ENCODE results near the gene FGF7. TPM values are rescaled to one million over a fixed set of nuclear protein-coding genes. Genes with fewer than 3 reads are reported as not detected.
A peak's percentile ranks its signal among the peaks of the same experiment; 100 is the strongest.
"Not testable (repeated sequence)": the region's sequence is repeated elsewhere in the genome, so short reads cannot be mapped to it uniquely, and the experiment has no call there.

Gene FGF7
- total RNA-seq, 2 experiments from 2014 or later = not detected

DNA sequence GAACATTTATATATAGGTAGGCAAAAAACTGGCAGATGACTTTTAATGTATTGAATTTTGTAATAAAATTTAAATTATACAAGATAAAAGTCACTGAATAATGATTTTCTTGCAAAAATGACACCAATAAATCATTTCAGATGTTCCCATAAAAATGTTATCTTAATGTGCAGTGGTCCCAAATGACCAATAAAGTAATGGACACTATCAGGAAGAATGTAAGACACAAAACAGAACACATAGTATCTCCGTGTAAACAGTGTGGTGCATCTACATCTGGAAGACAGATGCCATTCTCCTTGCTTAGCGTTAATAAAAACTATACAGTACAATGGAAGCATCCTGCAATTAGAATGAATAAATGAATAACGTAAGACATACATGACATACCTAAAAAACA is 41.5 kb downstream of the FGF7 start:
- ATAC-seq = no peak
- TF ChIP-seq, protein P1, sequence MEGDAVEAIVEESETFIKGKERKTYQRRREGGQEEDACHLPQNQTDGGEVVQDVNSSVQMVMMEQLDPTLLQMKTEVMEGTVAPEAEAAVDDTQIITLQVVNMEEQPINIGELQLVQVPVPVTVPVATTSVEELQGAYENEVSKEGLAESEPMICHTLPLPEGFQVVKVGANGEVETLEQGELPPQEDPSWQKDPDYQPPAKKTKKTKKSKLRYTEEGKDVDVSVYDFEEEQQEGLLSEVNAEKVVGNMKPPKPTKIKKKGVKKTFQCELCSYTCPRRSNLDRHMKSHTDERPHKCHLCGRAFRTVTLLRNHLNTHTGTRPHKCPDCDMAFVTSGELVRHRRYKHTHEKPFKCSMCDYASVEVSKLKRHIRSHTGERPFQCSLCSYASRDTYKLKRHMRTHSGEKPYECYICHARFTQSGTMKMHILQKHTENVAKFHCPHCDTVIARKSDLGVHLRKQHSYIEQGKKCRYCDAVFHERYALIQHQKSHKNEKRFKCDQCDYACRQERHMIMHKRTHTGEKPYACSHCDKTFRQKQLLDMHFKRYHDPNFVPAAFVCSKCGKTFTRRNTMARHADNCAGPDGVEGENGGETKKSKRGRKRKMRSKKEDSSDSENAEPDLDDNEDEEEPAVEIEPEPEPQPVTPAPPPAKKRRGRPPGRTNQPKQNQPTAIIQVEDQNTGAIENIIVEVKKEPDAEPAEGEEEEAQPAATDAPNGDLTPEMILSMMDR (IDR thresholded peaks at IDR 0.05) = no peak
- Mint-ChIP-seq H3K9me3 (no peaks in the 10 kb centered on the region), H3K4me1 (ENCODE audit: low read depth) (no peaks in the 10 kb centered on the region), H3K36me3 (ENCODE audit: low read depth) (no peaks in the 10 kb centered on the region), H3K27me3 (no peaks in the 10 kb centered on the region), H3K27ac (no peak overlapping the region), H3K4me3 (no peak overlapping the region)
- DNase-seq = no peak
- ChIA-PET CTCF (no interaction called here), POLR2A (no interaction called here)
- intact Hi-C loops (cut with micrococcal nuclease) = no loop called here

DNA sequence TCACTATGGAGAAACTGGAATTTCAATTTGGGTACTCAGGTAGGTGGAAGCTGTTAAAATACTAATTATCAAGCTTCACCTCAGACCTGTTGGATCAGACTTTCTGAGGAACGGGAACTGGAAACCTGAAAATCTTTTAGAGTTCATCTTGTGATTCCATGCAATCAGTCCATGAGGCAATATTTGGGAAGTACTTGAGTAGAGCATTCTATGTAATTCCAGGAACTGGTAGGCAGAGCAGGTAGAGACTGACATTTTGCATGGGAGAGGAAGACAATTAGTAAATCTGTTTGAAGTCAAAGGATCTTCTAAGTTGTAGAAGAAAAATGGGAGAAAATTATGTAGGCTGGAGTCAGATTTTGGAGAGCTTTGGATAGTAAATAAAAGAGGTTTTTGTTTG is 43.1 kb downstream of the FGF7 start:
- intact Hi-C loops (cut with micrococcal nuclease) = no loop called here
- Mint-ChIP-seq H3K27ac (no peak overlapping the region), H3K36me3 (ENCODE audit: low read depth) (no peaks in the 10 kb centered on the region), H3K4me3 (no peak overlapping the region), H3K9me3 (no peaks in the 10 kb centered on the region), H3K27me3 (no peaks in the 10 kb centered on the region), H3K4me1 (ENCODE audit: low read depth) (no peaks in the 10 kb centered on the region)
- no peak for DNase-seq
- ChIA-PET CTCF (no interaction called here), POLR2A (no interaction called here)
- TF ChIP-seq, protein P1 (IDR thresholded peaks at IDR 0.05) = no peak
- ATAC-seq = no peak

DNA sequence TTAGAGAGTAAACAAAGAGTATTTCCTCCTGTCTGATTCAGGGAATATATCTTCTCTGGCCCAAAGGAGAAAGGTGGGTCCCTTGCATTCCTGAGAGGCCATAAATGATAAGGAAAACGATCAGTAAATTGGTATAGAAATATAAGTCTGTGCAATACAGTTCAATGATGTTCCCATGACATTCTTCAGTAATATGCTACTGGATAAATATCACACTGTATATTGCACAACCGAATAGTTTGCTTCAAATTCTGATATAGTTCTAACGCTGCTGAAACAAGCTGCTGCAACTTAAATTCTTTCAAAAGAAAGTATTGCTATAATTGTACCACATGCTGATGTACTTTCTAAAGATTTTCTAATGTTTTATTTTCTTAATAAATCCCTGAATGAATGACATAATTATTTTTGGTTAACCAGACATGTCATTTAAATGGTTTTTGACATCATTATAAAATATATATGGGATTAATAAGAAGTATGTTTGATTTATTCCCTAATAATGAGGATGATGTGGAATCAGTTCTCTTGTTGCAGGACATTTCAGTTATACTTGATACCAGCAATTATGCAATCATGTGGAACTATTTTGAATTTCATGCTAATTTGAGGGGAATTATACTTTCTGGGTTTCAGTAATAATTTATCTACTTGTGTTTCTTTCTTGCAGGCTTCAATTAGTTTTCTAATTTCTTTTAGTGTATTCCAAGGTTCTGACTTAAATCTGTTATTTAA is 44.9 kb downstream of the FGF7 start:
- POLR2A ChIA-PET = no interaction called here
- H3K27ac Mint-ChIP-seq = no peak overlapping the region
- H3K4me1 Mint-ChIP-seq (ENCODE audit: low read depth) = peaks cover 5% of the 10 kb centered on the region
- TF ChIP-seq, protein P1 (IDR thresholded peaks at IDR 0.05) = no peak
- intact Hi-C loops (cut with micrococcal nuclease) = no loop called here
- ATAC-seq (no peak), DNase-seq (no peak)
- CTCF ChIA-PET = no interaction called here
- H3K4me3 Mint-ChIP-seq = no peak overlapping the region
- no peaks in the 10 kb centered on the region for H3K9me3 Mint-ChIP-seq
- H3K36me3 Mint-ChIP-seq (ENCODE audit: low read depth) = no peaks in the 10 kb centered on the region
- H3K27me3 Mint-ChIP-seq = no peaks in the 10 kb centered on the region

DNA sequence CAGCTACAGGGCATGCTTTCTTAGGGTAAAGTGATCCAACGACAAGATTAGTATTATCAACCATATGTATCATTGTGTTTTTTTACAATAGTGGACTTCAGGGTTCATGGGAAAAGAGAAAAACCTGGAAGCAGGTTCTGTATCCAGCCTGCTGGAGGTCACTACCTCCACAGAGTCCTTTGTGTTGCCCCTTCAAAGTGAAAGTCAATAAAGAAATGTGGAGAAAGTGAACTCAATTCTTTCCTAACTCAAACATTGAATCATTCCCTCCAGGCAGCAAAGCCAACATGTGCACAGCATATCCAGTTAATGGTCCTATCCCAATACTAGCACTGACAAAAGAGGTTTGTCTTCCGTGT is 45.4 kb downstream of the FGF7 start:
- H3K4me3 Mint-ChIP-seq = no peak overlapping the region
- ATAC-seq (no peak), DNase-seq (no peak)
- ChIA-PET CTCF (no interaction called here), POLR2A (no interaction called here)
- intact Hi-C loops (cut with micrococcal nuclease) = no loop called here
- TF ChIP-seq, protein P1 (IDR thresholded peaks at IDR 0.05) = no peak
- H3K27me3 Mint-ChIP-seq = no peaks in the 10 kb centered on the region
- H3K9me3 Mint-ChIP-seq = no peaks in the 10 kb centered on the region
- H3K27ac Mint-ChIP-seq = no peak overlapping the region
- H3K36me3 Mint-ChIP-seq (ENCODE audit: low read depth) = no peaks in the 10 kb centered on the region
- H3K4me1 Mint-ChIP-seq (ENCODE audit: low read depth) = peaks cover 5% of the 10 kb centered on the region

DNA sequence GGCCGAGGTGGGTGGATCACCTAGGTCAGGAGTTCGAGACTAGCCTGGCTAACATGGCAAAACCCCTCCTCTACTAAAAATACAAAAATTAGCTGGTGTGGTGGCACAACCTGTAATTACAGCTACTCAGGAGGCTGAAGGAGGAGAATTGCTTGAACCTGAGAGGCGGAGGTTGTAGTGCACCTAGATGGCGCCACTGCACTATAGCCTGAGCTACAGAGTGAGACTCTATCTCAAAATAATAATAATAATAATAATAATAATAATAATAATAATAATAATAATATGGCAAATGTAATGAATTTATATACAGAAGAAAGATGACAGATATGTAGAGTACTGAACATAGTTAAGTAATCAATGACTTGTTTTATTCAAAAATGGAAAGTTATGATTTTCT is 48.2 kb downstream of the FGF7 start:
- POLR2A ChIA-PET; ATAC-seq; H3K4me3 Mint-ChIP-seq; H3K36me3 Mint-ChIP-seq (ENCODE audit: low read depth); H3K9me3 Mint-ChIP-seq; intact Hi-C loops (cut with micrococcal nuclease); H3K27me3 Mint-ChIP-seq; H3K27ac Mint-ChIP-seq; H3K4me1 Mint-ChIP-seq (ENCODE audit: low read depth): not testable (repeated sequence)
- peak; percentile 71 for DNase-seq
- CTCF ChIA-PET = interaction anchor here (0.5 to 2.0 kb wide), 13 partner anchors 23 to 583 kb away, joined by 3 to 8 read pairs (median 3); no protein-coding TSS in a partner anchor
- TF ChIP-seq, protein P1 (IDR thresholded peaks at IDR 0.05) = peak; percentile 56

All from activated CD8-positive, alpha-beta T cell treated with anti-CD3 and anti-CD28 coated beads for 36 hours (primary cell).